Hematopoietic multipotent progenitor cell (in vitro differentiated cells): ENCODE measurements around the gene CDC26. TPM values are rescaled to one million over a fixed set of nuclear protein-coding genes. Genes with fewer than 3 reads are reported as not detected.
A peak's percentile ranks its signal among the peaks of the same experiment; 100 is the strongest.

Source experiments
- DNase-seq, 3 donors: peaks; one replicate each; pipeline ENCODE4 v3.0.0-alpha.2; 2011 to 2015; ENCODE audit warnings: low read depth in 2 of 3, low spot score in 2 of 3
- total RNA-seq: library from RNA; depleted of rRNA; stranded (reverse); fragments of >200 nt; gene quantifications from one replicate; pipeline ENCODE4 v1.2.3, GENCODE V29; 2012

Gene CDC26
- 8.1 TPM for total RNA-seq

- DNase-seq, result peak; percentile 86 to 99 (median 98)
Observed at GRCh38 chr9:113275157-113276131, at the start of gene CDC26, which contains the start of gene PRPF4. Gene CDC26, minus strand, starts transcription at chr9:113275572. Its CDS starts 3,065 bp downstream, at chr9:113272507. Gene PRPF4, plus strand, starts transcription at chr9:113275658. Its CDS starts 86 bp downstream, at chr9:113275744.

DNA sequence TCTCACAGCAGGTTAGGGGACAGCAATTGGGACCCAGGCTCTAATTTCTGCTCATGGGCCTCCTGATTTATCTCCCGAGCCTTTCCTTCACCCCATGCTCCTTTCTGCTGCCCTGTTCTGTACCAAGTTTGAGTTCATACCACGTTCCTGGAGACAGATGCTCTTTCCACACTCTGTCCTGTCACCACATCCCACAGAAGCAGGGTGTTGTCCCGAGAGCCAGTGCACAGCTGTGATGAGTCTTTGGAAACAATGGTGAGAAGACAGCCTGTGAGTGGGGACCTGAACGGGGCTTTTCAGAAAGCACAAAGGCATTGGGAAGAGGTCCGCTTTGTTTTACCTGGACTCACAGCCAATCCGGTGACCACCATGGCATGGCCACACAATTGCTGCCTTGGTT, 47.3 kb upstream of the CDC26 start:
- no peak for DNase-seq

DNA sequence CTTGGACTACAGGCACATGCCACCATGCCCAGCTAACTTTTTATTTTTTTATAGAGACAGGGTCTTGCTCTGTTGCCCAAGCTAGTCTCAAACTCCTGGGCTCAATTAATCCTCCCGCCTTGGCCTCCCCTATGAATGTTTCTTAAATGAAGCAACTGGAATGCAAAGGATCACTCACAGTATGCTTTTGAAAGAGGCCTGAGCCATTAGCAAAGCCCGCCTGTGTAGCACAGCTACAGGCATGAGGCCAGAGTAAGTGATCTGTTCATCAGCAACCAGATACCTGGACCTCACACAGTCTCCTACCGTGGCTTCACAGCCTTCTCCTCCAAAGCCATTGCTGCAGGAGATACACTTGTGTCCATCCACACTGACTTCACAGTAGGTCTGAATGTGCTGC, 44.7 kb upstream of the CDC26 start:
- DNase-seq, result no peak

DNA sequence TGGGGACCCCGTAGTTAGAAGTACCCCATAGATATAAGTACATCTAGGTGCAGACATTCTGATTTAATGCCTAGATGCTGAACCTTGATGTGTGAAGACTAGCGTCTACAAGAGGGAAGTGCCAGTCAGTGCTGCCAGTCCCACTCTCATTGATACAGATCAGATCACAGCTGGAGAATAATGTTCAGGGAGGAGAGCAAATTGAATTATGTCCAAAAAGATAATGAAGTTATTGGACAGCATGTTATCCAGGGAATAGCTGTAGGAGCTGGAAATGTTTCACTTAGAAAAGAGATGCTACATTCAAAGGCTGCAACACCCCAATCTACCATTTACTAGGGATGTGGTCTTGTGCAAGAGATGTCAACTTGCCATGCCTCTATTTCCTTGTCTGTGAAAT, 43.7 kb upstream of the CDC26 start:
- no peak for DNase-seq

DNA sequence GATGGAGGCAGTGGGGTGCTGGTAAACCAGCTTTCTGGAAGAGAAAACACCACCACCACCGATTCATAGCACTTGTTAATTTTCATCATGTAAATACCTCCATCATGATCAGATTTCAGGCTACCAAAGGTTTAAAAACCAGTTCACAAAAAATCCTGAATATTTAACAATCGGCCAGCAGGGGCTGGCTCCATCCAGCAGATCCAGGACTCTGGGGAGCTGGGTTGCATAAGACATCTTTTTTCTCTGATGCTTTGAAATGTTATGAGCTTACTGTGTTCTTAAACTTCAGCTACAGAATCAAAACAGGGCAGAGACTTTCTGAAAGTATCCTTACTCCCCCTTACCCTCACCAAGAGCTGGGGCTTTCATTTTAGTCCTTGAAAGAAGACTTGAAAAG, 42.4 kb upstream of the CDC26 start:
- no peak for DNase-seq

GRCh38 chr9:113316030-113316429, 40.7 kb upstream of the CDC26 start:
- no peak for DNase-seq

- DNase-seq, result no peak
Observed at GRCh38 chr9:113315231-113315630, 39.9 kb upstream of the CDC26 start.

GRCh38 chr9:113313261-113313660, 37.9 kb upstream of the CDC26 start:
- DNase-seq, result no peak

- no peak for DNase-seq
Observed at GRCh38 chr9:113311961-113312360, 36.6 kb upstream of the CDC26 start.

GRCh38 chr9:113310538-113310937, 35.2 kb upstream of the CDC26 start:
- no peak for DNase-seq

DNA sequence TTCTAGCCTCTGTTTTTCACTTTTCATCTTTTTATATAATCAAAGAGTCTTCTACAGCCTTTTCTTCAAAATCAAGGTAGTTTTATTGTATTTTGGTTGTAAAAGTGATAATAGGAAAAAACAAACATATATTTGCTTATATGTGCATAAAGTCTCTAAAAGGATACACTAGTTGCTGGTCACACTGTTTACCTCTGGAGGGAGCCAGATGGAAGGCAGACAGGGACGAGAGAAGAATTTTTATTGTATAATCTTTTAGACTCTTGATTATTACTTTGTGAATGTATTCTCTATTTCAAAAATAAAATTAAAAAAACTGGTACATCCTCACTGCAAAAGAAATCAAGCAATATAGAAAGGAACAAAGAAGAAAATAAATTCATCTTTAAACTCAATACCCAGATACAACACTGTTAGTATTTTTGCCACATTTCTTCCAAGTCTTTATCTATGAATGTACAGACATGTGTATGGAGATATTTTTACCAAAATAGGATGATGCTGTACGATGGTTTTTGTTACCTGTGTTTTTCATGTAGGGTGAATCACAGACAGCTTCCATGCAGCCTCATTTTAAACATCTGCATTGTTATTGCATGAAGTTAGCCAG, 33.9 kb upstream of the CDC26 start:
- peak in 2 of 3 donors; percentile 42 to 78 for DNase-seq

GRCh38 chr9:113307396-113307975, 32.1 kb upstream of the CDC26 start:
- no peak for DNase-seq

- no peak for DNase-seq
Observed at GRCh38 chr9:113306566-113306965, 31.2 kb upstream of the CDC26 start.

DNA sequence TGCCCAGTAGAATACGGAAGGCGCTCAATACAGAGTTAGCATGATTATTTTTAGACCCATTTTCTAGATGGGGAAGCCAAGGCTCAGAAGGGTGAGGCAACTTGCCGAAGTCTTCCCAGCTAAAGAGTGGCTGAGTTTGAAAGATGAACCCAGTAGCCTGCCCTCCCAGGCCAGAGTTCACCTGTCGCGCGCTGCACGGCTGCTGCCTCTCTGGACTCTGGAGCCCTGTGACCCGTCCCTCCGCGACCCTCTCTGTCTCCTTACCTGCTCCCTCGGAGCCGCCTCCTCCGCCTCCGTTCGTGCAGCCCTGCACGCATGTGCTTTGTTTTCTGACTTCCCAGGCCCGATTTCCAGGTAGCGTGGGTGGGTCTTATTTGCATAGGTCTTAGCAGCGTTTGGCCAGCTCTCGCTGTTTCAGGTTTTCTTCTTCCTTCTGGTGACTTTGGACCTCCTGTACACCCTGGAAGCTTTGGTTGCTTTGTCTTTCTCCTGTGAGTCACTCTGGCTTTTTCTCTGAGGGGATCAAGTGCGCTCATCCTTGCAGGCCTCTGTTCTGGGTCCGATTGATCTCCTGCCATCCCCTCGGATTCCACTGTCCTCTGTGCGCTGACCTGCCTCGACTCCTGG, 27.5 kb upstream of the CDC26 start, which contains the start of gene RNF183:
RNF183 (minus strand) TSS at position 585 of the 627 bp plus-strand sequence. CDS start 5,192 bp downstream, outside the sequence.
- no peak for DNase-seq

DNA sequence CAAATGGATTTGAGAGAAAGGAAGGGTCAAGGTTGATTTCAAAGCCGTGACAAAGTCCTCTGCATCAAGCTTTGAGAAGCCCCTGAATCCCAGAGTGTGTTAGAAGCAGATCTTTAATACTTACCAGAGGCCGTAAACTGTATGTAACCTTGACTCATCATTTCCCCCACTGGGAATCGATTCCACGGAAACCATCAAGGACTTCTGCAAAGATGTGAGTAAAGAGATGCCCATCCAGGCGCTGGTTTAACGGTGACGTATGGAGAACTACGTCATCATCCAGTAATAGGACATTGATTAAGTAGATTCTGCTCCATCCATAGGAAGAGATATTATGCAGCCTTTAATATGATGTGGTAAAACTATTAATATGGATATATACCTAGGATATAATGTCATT, 26.2 kb upstream of the CDC26 start:
- no peak for DNase-seq

- DNase-seq, result peak in 2 of 3 donors; percentile 64 to 91
Observed at GRCh38 chr9:113299800-113300292, 24.5 kb upstream of the CDC26 start.

GRCh38 chr9:113298924-113299770, 23.8 kb upstream of the CDC26 start:
- DNase-seq, result no peak

DNA sequence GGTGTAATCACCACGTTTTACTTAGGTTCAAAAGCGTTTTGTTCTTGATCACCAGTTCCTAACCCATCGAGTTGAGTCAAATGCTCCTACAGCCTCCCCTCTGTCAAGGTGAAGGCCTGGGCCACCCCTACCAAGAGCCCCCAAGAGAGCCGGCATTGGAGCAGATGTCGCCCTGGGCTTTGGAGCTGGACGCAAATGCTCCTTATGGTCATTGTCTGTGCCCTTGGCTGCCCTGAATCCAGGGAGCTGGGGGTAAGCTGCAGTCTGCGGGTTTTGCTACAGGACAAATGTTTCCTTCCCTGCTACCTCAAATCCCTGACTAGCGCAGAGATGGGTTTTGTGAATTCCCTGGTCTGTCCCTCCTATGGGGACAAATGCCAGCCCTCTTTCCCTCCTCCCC, 22.9 kb upstream of the CDC26 start:
- DNase-seq, result no peak

GRCh38 chr9:113296796-113297558, 21.6 kb upstream of the CDC26 start:
- DNase-seq, result no peak
